GM18868 (cell line): ENCODE measurements around the gene NONO.
"Not testable (repeated sequence)": the region's sequence is repeated elsewhere in the genome, so short reads cannot be mapped to it uniquely, and the experiment has no call there.

Experiments
- ATAC-seq: cut with Tn5 transposase; IDR thresholded peaks from one replicate; pipeline ENCODE4 v1.9.1; 2021; ENCODE audit warnings: mild to moderate bottlenecking, moderate library complexity; ENCODE audit not compliant: unreplicated experiment

The NONO gene

GRCh38 chrX:71285929-71286328 is 2.5 kb downstream of the NONO start:
- no peak for ATAC-seq

GRCh38 chrX:71291381-71291780 is 7.9 kb downstream of the NONO start:
- ATAC-seq, result no peak

GRCh38 chrX:71292669-71293365 is 9.4 kb downstream of the NONO start:
- no peak for ATAC-seq

GRCh38 chrX:71296806-71297205 is 13.4 kb downstream of the NONO start:
- ATAC-seq, result no peak

- no peak for ATAC-seq
Measured at GRCh38 chrX:71298119-71298518, 14.7 kb downstream of the NONO start.

GRCh38 chrX:71300064-71300463 is 16.6 kb downstream of the NONO start:
- ATAC-seq, result not testable (repeated sequence)

GRCh38 chrX:71300495-71300894 is 17.1 kb downstream of the NONO start:
- ATAC-seq, result not testable (repeated sequence)

GRCh38 chrX:71301195-71301924 is 17.9 kb downstream of the NONO start, which contains the start of gene ITGB1BP2:
Gene ITGB1BP2 (plus strand): TSS chrX:71301750. CDS start chrX:71301807, 57 bp downstream.
- ATAC-seq, result no peak

GRCh38 chrX:71302461-71303213 is 19.2 kb downstream of the NONO start:
- ATAC-seq, result no peak

- ATAC-seq, result no peak
Measured at GRCh38 chrX:71304561-71304960, 21.1 kb downstream of the NONO start.

GRCh38 chrX:71315917-71316316 is 32.5 kb downstream of the NONO start:
- no peak for ATAC-seq

- ATAC-seq, result not testable (repeated sequence)
Measured at GRCh38 chrX:71316959-71317358, 33.5 kb downstream of the NONO start.

- ATAC-seq, result no peak
Measured at GRCh38 chrX:71320126-71320525, 36.7 kb downstream of the NONO start.

GRCh38 chrX:71321731-71322130 is 38.3 kb downstream of the NONO start:
- ATAC-seq, result no peak

GRCh38 chrX:71324452-71324851 is 41.0 kb downstream of the NONO start:
- ATAC-seq, result not testable (repeated sequence)

GRCh38 chrX:71326394-71326793 is 43.0 kb downstream of the NONO start:
- ATAC-seq, result no peak

GRCh38 chrX:71349151-71349665 is 65.8 kb downstream of the NONO start:
- ATAC-seq, result not testable (repeated sequence)

- ATAC-seq, result not testable (repeated sequence)
Measured at GRCh38 chrX:71349867-71350266, 66.4 kb downstream of the NONO start.
